ENCODE results near the gene PSTPIP2.

DNA sequence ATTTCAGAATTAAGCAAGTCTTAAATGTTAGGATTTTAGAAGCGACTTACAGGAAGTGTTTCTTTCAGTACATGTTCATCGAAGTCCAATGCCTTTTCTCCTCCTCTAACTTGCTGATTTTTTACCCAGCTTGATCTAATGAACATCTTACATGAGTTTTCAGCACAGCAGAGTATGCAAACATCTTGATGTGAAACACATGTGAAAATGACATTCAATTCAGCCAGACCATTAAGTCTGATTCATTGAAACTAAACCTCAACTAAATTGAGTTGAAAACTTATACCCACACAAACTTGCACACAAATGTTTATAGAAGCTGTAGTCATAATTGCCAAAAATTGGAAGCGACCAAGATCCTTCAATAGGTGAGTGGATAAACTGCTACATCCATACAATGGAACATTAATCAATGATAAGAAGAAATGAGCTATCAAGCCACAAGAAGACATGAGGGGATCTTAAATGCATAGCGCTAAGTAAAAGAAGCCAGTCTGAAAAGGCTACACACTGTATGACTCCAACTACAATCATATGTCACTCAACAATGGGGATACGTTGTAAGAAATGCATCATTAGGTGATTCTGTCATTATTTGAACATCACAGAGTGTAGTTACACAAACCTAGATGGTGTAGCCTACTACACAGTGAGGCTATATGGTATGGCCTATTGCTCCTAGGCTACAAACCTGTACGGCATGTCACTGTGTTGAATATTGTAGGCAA, 18.5 kb downstream of the PSTPIP2 start:
- TF ChIP-seq ZNF140 (CRISPR knock-in tag; IDR thresholded peaks at IDR 0.05) = no peak
- no peak for TF ChIP-seq ZBED1 (IDR thresholded peaks at IDR 0.05)
- TF ChIP-seq ZNF584 (CRISPR knock-in tag; IDR thresholded peaks at IDR 0.05; ENCODE audit: low read depth) = no peak
- TF ChIP-seq CAMTA2 (CRISPR knock-in tag; conservative IDR thresholded peaks at IDR 0.05) = no peak
- no peak for TF ChIP-seq KLF6 (CRISPR knock-in tag; IDR thresholded peaks at IDR 0.05; ENCODE audit: borderline replicate concordance)
- no peak for TF ChIP-seq XRCC3 (IDR thresholded peaks at IDR 0.05)
- TF ChIP-seq PHF20 (IDR thresholded peaks at IDR 0.05; ENCODE audit: partially characterized antibody) = no peak
- no peak for TF ChIP-seq CREM (IDR thresholded peaks at IDR 0.05; ENCODE audit: low read depth)
- TF ChIP-seq, protein P1, sequence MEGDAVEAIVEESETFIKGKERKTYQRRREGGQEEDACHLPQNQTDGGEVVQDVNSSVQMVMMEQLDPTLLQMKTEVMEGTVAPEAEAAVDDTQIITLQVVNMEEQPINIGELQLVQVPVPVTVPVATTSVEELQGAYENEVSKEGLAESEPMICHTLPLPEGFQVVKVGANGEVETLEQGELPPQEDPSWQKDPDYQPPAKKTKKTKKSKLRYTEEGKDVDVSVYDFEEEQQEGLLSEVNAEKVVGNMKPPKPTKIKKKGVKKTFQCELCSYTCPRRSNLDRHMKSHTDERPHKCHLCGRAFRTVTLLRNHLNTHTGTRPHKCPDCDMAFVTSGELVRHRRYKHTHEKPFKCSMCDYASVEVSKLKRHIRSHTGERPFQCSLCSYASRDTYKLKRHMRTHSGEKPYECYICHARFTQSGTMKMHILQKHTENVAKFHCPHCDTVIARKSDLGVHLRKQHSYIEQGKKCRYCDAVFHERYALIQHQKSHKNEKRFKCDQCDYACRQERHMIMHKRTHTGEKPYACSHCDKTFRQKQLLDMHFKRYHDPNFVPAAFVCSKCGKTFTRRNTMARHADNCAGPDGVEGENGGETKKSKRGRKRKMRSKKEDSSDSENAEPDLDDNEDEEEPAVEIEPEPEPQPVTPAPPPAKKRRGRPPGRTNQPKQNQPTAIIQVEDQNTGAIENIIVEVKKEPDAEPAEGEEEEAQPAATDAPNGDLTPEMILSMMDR (IDR thresholded peaks at IDR 0.05 in 2 of 3, conservative IDR thresholded peaks at IDR 0.05 in 1 of 3; ENCODE audit: insufficient read depth in 2 of 3, low read depth in 1 of 3, low read length in 3 of 3) = no peak
- no peak for TF ChIP-seq GATA2 (CRISPR knock-in tag; IDR thresholded peaks at IDR 0.05)
- TF ChIP-seq CCNT2 (IDR thresholded peaks at IDR 0.05; ENCODE audit: borderline replicate concordance, extremely low read depth, insufficient read length, low read depth, low read length) = no peak
